HG03139 (cell line): ENCODE measurements around the gene CABCOCO1.

Source experiments
- ATAC-seq: cut with Tn5 transposase; IDR thresholded peaks from one replicate; pipeline ENCODE4 v1.9.1; 2021; ENCODE audit not compliant: unreplicated experiment

CABCOCO1 gene

DNA sequence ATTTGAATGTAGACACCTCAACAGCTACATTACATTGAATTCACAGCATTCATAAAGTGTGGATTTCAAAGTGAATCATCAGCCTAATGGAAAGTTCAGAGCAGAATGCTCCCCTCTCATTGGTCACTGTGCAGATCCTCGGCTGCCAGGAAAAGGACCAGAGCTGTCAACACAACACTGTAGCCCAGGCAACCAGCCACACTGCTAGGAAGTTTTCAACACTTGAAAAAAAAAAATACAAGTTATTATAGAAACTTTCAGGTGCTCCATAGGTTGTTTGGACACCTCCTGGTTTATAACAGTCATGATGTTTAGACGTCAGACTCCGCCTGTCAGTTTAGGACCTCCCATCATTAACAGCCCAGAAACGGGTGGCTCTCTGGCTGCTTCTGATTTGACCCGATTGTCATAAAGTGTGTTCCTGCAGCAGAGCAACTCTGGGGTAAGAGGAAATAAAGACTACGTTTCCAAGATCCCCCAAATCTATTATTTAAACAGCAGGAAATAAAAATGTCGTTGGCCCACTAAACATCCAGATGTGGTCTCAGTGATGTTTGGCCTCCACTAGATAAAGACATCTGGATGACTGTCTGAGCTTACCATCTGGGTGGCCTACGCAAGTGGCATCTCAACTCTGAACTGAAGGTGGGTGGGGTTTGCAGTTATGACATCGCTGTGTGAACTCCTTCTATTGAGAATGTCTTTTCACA, 117.4 kb downstream of the CABCOCO1 start:
- no peak for ATAC-seq

DNA sequence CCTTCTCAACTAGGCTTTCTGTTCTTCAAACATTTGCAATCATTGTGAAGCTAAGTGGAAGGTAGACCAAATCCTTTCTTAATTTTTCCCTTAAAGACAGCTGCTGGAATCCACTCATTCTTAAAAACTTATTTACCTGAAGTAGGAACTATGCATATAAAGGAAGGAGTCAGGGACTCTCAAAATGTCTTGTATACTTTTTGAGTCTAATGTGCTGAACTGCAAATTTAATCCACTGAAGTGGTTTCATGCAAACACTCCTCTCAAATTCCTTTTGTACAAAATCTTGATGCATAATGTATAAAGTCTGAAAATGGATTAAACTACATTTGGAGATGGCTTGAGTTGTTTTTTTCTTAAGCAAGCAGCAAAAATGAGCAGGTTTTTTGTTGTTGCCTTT, 118.0 kb downstream of the CABCOCO1 start:
- no peak for ATAC-seq

DNA sequence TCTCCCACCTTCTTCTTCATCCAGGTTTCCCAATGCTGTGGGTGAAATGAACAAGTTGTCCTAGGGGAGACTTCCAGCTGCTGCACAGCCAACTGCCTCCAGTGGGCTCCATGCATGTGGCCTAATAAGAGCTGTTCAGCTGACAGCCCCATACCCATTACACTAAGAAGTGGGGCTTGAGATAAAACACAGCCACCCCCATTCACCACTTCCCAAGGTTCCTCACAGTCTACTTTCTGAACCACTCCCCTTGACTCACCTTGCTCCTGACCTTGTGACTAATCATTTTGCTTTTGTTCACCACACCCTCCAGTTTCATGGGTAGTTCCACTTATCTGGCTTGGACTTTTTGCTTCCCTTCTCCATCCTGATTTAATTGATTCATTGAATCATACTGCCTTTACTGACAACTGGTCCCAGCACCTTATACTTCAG, 119.3 kb downstream of the CABCOCO1 start:
- no peak for ATAC-seq

DNA sequence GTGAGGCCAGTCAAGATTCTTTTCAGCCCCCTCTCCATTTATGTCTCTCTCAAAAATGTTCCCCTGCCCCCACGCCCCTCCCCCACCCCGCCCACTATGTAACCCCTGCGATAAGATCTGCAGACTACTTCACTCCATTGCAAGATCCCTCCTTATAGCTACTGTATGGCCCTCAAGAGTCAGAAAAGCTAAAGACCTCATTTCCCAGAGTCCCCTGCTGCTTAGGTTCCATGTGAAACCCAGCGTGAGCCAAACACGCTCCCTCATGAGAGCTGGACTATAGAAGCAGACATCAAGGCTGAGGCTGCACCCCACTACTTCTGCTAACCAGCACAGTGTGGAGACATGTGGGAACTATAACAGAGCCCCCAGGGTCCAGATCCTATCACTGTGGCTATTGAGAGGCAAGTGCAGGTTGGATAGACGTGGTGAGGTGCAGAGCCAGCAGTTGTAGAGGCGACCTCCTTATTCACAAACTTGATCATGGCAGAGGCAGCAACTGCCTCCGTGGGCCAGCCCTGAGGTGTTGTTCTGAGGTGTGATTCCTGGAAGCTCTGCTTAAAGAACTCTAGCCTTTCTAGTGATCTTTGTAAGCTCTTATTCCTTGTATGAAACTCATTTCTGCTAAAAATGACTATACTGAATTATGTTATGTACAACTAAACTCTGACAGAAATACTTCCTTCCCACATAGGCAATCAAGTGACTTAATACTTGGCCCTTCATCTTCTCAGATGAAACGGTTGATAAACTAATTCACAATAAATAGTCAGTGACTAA, 121.8 kb downstream of the CABCOCO1 start:
- no peak for ATAC-seq

DNA sequence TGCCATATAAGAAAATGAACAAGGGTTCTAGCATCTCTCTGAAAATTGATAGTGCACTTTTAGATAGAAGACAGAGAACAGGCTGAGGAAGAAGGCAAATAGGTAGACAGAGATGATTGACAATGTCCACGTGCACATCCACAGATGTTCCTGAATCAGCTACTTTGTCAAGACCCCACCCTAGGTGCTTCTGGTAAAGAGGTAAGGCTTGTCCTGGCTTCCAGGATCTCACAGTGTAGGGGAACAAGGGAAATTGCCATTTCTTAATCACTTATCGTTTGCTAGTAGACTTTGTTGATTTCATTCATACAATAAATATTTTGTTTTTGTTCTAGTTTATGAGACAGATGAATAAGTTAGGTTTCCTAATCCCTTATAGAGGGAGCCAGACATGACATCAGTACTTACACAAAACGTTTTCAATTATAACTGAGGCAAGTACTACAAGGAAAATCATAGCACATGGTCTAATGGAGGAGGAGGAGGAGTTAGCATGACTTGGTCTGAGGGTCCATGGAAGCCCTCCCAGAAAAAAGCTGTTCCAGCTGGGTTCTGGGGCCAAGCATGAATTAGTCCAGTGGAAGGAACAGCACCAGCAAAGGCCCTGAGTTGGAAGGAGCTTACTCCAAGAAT, 122.9 kb downstream of the CABCOCO1 start:
- ATAC-seq = no peak

DNA sequence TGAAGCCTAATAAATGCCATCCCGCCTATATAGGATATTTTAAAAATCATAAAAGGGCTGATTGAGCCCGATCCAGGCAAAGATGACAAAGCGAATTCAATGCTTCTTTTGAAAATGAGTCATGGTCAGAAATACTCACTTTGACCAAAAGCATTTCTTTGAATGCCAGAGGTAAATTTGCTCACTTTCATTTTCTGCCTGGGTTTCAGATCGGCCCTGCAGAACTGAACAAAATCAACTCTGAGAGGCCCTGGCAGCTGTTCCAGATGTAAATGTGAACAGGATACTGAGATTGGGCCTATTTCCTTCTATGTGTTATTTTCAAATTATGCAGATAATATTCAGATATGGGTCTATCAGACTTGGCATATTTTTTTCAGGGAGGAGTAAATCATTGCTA, 124.0 kb downstream of the CABCOCO1 start:
- ATAC-seq = peak; percentile 98

DNA sequence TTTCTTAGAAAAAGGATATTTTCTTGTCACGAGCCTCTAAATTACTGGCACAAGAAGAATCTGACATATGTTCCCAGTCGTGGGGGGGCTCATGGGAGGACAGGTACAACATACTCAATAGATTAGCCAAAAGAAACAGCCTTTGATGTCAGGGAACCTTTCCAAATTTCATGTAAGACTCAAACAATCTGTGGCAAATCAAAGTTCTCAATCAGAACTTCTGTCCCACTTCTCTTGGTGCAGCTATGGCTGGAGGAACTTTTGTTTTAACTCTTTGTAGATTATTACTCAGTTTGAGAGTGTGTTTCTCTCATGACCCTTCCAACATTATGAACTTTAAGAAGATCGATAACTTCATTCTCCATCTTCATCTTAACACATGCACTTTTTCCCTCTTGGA, 124.4 kb downstream of the CABCOCO1 start:
- ATAC-seq = no peak

DNA sequence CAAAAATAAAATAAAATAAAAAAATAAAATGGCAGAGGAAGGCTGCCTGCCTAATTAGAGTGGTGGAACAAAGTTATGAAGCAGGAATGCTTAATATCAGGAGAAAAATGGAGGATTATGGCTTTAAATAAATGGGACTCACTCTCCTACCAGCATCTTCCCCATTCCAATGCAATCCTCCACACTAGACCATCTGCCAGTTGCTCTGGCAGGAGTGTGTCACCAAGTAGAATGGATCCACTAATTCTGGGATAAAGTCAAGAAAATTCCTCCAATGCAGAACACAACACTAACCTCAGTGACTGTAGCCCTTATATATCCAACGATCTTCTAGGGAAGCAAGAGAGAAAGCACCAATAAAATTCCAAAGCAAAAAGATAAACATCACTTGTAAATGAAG, 126.3 kb downstream of the CABCOCO1 start:
- no peak for ATAC-seq

DNA sequence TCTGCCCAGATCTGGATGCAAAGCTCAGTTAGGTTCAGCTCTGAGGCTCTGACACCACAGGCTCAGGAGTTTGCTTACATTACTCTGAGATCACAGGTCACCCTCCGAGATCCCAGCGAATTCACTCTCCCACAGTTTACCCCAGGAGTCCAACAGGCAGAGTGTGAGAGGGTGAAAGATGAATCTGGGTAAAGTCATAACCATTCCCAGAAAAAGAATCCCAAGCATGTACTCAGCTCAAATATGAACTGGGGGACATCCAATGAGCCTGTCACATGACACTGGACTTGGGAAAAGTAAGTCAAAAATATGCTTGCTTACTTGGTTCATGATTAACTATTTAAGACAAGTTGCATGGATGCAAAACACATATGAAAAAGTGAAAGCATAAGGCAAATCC, 128.5 kb downstream of the CABCOCO1 start:
- no peak for ATAC-seq

DNA sequence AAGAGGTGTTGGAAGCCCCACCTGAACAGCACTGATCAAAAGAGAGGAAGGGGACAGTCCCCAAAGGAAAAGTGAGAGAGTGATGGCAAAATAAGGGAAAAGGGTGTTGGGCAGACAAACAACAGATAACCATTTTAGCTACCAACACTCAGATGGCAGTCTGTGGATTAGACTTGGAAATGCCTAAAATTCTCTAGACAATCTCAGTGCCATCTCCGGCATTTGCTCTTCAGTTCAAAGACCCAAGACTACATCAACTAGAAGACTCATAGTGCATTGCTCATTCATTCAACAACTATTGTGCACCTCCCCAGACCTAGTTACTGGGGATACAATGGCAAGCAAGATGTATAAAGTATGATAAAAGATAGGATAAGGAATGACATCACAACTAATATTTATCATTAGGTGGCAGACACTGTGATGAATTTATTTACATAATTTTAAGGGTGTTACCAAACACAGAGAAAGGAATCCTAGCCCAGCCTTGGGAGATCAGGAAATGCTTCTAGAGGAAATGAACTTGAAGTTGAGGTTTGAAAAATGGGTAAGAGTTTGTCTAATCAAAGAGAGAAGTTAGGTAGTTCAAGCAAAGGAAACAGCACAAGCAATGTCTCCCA, 129.5 kb downstream of the CABCOCO1 start:
- ATAC-seq = no peak

DNA sequence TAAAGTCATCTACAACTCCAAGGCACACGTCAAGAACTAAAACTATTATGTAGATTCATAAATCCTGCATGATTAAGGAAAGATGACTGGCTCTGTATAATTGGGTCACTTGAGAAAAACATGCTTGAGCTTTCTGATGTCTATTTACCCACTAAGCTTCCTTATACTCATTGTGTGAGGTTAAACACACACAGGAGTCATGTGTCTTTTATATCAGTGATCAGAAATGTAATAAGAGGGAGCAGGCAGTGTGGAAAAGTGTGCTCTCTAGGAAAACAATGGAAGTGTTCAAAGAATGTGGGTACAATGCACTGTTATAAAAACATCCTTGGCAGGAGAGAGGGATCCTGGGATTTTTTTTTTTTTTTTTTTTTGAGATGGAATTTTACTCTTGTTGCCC, 130.2 kb downstream of the CABCOCO1 start:
- no peak for ATAC-seq

DNA sequence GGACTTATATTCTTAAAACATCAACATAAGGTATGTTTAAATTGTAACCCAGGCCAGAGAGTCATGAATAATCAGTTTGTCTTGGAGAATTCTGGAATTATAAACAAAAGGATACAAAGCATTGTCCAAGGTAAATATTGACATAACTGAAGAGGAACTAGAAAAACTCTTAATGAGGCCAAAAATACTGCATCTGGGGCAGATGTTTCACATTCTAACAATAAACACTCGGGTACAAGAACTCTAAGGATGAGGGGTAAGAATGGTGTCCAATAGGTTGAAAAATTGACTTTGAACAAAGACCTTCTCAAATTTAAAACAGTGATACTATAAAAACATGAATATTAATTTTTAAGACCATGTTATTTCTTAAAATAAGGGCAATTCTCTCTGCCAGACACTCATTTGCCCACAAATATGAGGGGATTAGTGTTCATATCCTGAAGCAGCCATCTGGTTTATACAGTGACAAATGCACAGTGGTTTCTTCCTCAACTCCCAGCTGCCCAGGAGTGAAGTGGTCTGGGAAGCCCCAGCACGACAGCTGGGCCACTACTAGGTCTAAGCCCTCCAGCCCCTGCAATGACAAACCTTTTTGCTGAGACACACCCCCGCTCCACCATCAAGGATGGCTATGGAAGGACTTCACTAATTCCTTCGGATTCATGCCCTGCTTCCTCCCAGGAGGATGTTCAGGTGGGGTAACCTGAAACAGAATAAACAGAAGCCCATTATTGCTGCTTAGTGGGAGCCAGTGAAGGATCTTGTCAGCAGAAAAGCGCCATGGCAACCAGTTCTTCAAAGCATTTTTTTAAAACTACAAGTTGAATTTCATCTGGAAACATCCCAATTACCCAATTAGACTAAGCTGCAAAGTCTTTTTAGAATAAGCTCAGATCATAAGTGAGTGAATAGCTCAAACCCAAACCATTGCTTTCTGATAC, 131.3 kb downstream of the CABCOCO1 start:
- no peak for ATAC-seq

DNA sequence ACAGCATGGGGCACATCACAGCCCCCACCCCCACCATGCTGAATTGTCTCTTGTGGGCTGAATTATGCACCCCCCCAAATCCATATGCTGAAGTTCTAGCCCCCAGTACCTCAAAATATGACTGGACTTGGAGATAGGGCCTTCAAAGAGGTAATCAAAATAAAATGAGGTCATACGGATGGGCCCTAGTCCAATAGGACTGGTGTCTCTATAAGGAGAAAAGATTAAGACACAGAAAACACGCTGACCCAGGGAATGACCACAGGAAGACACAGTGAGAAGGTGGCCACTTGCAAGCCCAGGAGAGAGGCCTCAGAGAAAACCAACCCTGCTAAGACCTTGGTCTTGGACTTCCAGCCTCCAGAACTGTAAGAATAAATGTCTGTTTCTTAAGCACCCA, 132.4 kb downstream of the CABCOCO1 start:
- no peak for ATAC-seq

DNA sequence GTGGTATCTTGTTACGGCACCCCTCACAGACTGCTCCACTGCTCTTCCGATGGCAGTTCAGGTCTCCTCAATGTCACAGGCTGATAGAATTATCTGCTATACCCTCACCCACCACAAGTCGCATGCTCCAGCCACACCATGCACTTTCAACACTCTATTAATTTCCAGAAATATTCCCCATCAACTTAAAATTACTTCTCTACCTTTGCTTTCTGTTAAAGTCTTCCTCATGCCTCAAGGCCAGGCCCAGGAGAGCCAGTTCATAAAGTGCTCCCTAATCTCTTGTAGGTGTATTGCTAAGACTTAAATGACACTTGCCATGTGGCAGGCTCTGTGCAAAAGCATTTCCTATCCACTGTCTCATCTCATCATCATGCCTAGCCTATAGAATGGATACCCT, 132.8 kb downstream of the CABCOCO1 start:
- no peak for ATAC-seq

DNA sequence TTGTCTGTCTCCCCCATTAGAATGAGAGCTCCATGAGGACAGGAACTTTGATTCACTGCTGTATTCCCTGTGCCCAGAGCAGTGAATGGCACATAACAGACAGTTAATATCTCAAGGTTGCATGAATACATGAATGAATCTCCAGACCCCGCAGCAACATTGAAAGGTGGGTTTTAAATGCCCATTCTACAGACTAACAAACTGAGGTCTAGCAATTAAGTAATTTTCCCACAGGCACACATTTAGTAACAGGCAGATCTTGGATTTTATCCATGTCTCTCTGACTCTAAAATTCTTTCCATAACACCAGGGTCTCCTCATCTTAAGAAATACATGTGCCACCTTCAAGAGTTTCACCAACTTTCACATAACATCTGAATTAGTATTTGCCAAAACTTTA, 134.1 kb downstream of the CABCOCO1 start:
- no peak for ATAC-seq

DNA sequence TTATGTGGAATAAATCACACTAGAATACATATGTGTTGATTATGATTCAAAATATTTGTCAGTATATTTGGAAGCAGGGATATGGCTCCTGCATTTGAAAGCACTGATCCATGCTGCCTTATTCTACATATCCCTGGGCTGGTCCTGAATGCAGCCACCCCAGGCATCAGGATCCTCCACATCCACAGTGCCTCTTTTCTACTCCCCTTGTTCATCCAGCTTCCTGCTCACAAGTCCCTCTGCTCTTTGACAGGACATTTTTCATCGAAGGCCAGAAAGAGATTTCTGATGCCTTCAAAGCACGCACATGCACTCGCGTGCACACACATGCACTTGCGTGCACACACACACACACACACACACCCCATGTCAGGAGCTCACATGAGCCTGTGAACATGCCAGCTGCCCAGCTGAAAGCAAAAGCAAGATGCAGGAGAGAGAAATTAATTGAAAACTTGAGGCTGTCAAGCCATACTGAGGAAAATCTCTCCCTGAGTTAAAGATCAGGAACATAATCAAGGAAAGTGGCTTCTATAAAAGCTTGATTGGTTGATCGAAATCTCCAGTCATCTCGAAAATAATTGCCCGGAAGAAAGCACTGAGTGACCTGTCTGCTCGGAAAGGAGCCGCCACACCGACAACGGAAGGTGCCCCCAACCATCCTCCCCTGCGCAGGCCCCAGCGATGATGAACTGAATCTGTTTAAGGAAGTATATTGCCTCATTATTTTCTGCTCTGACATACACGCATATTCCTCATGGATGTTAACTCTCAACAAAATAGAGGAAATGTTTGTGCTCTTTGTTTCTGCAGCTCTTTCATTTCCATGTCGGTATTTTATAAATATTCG, 134.8 kb downstream of the CABCOCO1 start:
- ATAC-seq = no peak

DNA sequence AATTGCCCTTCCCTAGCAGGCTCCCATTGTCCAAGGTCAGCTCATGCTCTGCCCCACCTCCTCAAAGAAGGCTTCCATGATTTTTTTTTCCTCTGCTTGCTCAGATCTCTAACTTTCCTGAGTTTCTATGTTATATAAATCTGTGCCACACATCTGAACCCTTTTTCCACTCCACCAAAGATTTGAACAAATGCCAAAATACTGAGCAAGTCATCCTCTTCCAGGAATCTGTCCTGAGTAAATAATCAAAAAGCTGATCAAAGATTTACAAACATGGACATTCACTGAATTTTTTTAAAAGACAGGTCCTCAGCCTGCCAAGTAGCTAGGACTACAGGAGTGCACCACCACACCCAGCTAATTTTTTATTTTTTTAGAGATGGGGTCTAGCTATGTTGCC, 136.0 kb downstream of the CABCOCO1 start:
- no peak for ATAC-seq

DNA sequence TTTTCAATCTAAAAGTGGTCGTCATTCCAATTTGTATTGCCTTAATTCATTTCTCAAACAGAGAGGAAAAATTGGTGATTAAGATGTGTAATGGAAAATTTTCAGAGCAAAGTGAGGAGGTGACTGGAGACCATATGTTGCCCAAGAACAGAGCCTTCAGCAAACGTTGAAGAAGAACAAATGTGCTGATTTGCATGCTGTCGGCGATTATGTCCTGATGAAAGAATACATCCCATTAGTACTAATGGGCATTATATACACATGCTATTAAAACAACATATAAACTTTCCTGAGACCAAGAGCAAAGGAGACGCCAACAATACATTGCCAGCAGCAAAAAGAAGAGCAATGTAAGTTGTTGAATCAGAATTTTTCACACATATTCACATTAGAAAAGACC, 138.8 kb downstream of the CABCOCO1 start:
- ATAC-seq = no peak

DNA sequence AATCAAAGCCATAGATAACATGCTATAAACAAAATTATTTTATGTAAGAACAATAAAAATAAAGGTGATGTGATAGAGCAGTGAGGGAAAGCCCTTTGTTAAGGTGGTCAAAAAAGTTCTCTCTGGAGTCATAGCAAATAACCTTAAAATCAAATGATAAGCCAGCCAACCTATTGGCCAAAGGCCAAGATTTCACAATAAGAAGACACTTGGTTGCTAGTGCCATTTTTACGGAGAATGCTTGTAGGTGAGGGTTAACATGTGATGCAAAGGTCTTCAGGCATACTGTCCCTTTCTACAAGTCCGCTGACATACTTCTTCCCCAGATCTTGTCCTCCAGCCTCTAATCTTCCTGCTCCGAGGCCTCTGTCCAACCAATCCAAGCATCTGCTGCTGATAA, 140.5 kb downstream of the CABCOCO1 start:
- no peak for ATAC-seq

DNA sequence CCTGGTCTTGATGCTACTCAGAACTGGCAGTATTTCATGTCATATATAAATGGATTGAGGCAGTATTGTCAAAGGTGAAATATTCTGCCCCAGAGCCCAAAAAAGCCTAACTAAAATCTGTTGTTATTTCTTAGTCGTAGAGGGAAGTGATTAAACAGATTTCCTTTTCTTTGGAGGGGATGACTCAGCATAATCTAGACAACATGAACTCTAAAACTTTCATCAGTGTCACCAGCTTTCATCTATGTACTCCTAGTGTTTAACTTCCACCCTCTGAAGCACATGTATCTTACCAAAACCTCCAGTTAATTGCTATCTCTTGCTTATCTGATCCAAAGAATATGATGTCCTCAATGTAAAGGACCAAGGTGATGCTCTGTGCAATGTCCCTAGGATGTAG, 141.7 kb downstream of the CABCOCO1 start:
- no peak for ATAC-seq
